ENCODE measurements around the gene C1QTNF6.

DNA sequence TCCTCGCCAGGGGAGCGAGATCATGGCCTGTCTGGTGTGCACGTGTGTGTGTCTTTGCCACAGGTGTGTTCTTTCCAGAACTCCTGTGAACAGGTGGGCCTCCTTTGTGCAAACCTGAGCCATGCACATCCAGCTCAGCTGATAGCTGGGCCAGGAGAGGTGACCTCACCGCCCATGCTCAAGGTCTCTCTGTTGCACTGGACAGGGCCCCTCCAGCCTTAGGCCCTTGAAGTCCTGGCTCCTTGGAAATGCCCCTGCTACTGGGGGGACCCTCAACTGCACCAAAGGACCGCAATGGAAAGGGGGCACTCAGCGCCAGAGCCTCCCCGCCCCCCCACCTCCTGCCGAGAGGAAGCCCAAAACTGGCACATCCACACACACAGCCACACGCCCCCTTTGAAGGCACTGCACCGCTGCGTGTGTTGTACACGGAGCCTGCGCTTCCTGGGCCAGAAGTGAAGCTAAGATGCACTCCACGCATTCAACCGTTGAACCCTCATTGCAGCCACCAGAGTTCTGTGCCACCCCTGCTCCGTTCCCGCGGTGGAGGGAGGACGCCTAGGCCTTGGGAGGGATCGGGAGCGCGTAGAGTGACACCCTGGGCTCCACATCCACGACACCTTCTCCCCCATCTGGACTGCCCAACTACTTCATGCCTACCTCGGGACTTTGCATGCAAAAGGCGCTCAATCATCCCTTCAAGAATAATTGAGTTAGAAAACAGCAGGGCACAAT lies 21.9 kb downstream of the C1QTNF6 start:
- TF ChIP-seq, protein P1, sequence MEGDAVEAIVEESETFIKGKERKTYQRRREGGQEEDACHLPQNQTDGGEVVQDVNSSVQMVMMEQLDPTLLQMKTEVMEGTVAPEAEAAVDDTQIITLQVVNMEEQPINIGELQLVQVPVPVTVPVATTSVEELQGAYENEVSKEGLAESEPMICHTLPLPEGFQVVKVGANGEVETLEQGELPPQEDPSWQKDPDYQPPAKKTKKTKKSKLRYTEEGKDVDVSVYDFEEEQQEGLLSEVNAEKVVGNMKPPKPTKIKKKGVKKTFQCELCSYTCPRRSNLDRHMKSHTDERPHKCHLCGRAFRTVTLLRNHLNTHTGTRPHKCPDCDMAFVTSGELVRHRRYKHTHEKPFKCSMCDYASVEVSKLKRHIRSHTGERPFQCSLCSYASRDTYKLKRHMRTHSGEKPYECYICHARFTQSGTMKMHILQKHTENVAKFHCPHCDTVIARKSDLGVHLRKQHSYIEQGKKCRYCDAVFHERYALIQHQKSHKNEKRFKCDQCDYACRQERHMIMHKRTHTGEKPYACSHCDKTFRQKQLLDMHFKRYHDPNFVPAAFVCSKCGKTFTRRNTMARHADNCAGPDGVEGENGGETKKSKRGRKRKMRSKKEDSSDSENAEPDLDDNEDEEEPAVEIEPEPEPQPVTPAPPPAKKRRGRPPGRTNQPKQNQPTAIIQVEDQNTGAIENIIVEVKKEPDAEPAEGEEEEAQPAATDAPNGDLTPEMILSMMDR (IDR thresholded peaks at IDR 0.05): no peak
- no peak for TF ChIP-seq POLR2A (IDR thresholded peaks at IDR 0.05)
- no peak for TF ChIP-seq EP300 (IDR thresholded peaks at IDR 0.05)
